ENCODE measurements around the gene LRRC47. TPM values are rescaled to one million over a fixed set of nuclear protein-coding genes. Genes with fewer than 3 reads are reported as not detected.

The LRRC47 gene
- total RNA-seq, 4 donors from 2014 or later, result 64.2 to 97.2 (median 89.9) TPM

GRCh38 chr1:3763351-3764125 lies 32.8 kb downstream of the LRRC47 start:
- DNase-seq (no peak), ATAC-seq (no peak)
- Histone ChIP-seq H3K27ac (no peak overlapping the region), H3K36me3 (no peaks in the 10 kb centered on the region), H3K9me3 (no peaks in the 10 kb centered on the region), H3K4me3 (no peak overlapping the region), H3K4me1 (peaks cover 0 to 3% of the 10 kb centered on the region in 2 donors), H3K27me3 (no peaks in the 10 kb centered on the region)
- intact Hi-C loops (cut with DNase I; ENCODE audit: low total_unique reads), result no loop called here
- TF ChIP-seq POLR2A (IDR thresholded peaks at IDR 0.05) (no peak), CTCF (IDR thresholded peaks at IDR 0.05 in 4 of 5, conservative IDR thresholded peaks at IDR 0.05 in 1 of 5) (no peak)
- in situ Hi-C loops (cut with MboI; ENCODE audit: low sequenced_read_pairs in 4 of 4), result no loop called here

- DNase-seq (no peak), ATAC-seq (no peak)
- H3K4me1 ChIP-seq, result peaks cover 0 to 3% of the 10 kb centered on the region in 2 donors
- intact Hi-C loops (cut with DNase I; ENCODE audit: low total_unique reads) (no loop called here), in situ Hi-C loops (cut with MboI; ENCODE audit: low sequenced_read_pairs in 4 of 4) (no loop called here)
- H3K27me3 ChIP-seq, result no peaks in the 10 kb centered on the region
- H3K4me3 ChIP-seq, result no peak overlapping the region
- no peaks in the 10 kb centered on the region for H3K36me3 ChIP-seq
- no peak overlapping the region for H3K27ac ChIP-seq
- TF ChIP-seq CTCF (IDR thresholded peaks at IDR 0.05 in 4 of 5, conservative IDR thresholded peaks at IDR 0.05 in 1 of 5), result no peak
- H3K9me3 ChIP-seq, result no peaks in the 10 kb centered on the region
Observed at GRCh38 chr1:3762873-3763228, 33.4 kb downstream of the LRRC47 start.

GRCh38 chr1:3762151-3762872 lies 34.0 kb downstream of the LRRC47 start:
- ATAC-seq (no peak), DNase-seq (no peak)
- intact Hi-C loops (cut with DNase I; ENCODE audit: low total_unique reads), result no loop called here
- Histone ChIP-seq H3K36me3 (no peaks in the 10 kb centered on the region), H3K4me1 (peaks cover 0 to 3% of the 10 kb centered on the region in 2 donors), H3K4me3 (no peak overlapping the region), H3K27ac (no peak overlapping the region), H3K9me3 (no peaks in the 10 kb centered on the region), H3K27me3 (no peaks in the 10 kb centered on the region)
- TF ChIP-seq CTCF (IDR thresholded peaks at IDR 0.05 in 4 of 5, conservative IDR thresholded peaks at IDR 0.05 in 1 of 5) (no peak), POLR2A (IDR thresholded peaks at IDR 0.05) (no peak)
- in situ Hi-C loops (cut with MboI; ENCODE audit: low sequenced_read_pairs in 4 of 4), result no loop called here

- no peak for ATAC-seq
- no peaks in the 10 kb centered on the region for H3K9me3 ChIP-seq
- H3K36me3 ChIP-seq, result no peaks in the 10 kb centered on the region
- H3K4me3 ChIP-seq, result no peak overlapping the region
- in situ Hi-C loops (cut with MboI; ENCODE audit: low sequenced_read_pairs in 4 of 4), result no loop called here
- intact Hi-C loops (cut with DNase I; ENCODE audit: low total_unique reads), result no loop called here
- peaks cover 0 to 3% of the 10 kb centered on the region in 2 donors for H3K4me1 ChIP-seq
- TF ChIP-seq POLR2A (IDR thresholded peaks at IDR 0.05) (no peak), CTCF (IDR thresholded peaks at IDR 0.05 in 4 of 5, conservative IDR thresholded peaks at IDR 0.05 in 1 of 5) (no peak)
- no peak for DNase-seq
- no peak overlapping the region for H3K27ac ChIP-seq
- no peaks in the 10 kb centered on the region for H3K27me3 ChIP-seq
Observed at GRCh38 chr1:3761296-3762010, 34.8 kb downstream of the LRRC47 start.

Measured in gastrocnemius medialis (tissue), 4 donors.